GM18526 (cell line): ENCODE measurements around the gene MAPKAP1.

Source experiments
- POLR2A ChIP-seq: IDR thresholded peaks from 3 replicates; pipeline ENCODE4 v1.6.1; 2011; ENCODE audit not compliant: insufficient read length; ENCODE audit errors: extremely low read depth

The MAPKAP1 gene

DNA sequence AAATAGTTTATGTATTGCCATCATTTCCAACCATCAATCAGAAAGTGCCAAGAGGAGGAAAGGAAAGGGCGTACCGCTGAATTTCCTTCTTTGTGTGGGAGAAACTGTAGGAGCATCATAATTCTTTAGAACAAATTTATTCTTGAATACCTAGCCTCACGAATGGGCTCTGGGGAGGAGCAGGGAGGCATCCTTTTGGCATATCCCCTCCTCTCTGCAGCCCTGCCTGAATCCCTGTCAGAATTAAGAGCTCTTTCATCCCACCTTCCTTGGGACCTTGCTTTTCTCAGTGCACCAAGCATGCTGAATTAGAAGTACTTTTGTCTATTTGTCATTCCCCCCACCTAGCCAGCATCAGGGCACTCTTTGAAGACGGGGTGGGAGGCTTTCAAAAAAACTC lies 189.4 kb downstream of the MAPKAP1 start:
- no peak for TF ChIP-seq POLR2A

DNA sequence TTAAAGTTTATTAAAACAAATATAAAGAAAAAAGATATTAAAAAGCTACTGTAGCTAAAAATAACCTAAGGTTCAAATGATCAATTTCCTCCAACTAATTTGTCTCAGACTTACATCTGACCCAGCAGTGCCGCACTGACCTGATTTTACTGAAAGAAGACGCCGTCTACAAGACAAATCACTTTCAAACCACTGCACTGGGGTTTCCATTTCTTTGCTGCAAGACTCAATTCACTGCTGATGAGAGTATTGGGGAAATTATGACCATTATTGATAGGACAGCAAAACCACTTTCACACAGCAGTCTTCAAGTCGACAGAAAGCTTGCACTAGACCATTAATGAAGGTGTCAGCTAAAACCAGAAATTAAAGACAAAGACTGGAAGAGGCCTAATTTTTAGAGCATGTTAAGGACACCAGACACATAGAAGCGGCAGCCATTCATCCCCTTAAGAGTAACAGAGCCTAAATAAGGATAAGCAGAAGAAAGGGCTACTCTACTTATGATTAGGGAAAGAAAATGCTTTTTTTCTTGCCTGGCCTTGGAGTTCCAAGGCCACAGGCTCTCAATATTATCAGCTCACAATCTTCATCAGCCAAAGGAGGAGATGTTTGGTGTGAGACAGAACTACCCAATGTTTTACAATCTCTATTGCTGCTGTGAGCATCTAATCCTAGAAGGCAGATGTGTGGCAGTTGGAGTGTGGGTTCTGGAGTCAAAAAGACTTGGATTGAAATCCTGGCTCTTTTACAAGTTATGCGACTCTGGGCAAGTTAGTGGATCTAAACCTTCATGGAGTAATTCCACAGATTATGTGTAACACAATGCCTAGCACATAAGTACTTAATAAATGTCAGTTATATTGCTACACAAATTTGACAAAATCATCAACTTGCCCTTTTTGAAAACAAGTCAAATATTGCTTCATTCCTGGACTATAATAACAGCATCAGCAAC lies 190.7 kb downstream of the MAPKAP1 start:
- TF ChIP-seq POLR2A, result no peak

DNA sequence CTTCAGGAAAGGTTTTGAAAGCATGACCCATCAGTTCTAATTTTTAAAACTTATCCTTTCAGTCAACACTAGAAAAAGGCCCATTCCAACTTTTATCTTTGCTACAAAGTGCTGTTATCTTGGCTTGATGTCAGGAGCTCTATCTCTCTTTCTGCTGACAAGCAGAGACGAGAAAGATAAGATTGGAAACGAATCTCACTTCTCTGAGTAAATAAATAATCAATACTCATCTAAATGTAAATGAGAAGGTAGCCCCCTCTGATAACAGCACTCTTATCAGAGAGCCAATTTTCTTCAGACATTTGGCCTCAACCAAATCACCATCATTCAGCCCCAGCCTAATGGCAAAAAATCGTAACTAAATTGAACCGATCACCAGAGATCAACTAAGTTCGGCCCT lies 191.7 kb downstream of the MAPKAP1 start:
- TF ChIP-seq POLR2A, result no peak

DNA sequence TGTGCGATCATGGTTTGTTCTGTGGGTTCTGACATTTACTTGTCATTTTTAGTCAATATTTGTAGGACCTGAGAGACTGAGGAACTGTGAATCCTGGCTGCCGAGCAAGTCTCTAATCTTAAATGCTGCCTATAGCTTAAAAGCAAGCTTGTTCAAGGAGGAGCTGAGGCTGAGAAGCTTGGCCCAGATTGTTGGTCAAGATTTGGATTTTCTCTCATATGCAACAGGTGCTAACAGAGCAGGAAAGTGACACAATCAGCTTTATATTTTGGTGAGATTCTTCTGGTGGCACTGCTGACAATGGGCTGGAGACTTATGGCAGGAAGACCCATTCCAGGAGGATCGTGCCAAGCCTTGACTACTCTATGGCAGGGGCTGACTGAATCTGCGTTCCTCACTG lies 192.5 kb downstream of the MAPKAP1 start:
- TF ChIP-seq POLR2A, result no peak

DNA sequence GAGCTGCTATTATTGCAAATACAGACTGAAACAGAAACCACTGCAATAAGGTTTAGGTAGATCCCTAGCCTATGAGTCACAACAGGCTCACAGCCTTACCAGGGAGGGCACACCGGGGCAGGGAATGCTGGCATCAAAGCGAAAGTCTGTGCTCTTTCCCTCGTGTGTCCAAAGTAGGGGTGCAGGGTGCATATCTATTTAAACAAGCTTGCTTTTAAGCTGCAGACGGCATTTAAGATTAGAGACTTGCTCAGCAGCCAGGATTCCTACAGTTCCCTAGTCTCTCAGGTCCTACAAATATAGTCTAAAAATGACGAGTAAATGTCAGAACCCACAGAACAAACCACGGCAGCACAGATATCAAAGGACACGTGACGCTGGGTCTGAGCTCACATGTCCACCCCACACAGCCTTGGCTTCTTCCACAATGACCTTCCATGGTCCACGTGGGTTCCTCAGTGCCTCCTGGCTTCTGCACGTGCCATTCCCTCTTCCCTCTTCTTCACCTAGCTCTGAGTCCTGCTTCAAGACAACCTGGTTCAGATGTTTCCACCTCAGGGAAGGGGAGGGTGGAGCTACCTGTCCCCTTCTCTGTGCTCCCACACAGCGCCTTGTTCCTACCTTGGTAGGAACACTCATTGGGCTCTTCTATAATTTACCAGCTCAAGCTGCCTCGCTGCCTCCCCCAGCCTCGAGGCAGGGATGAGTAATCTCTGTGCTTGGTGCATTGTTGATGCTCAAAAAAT lies 193.2 kb downstream of the MAPKAP1 start:
- TF ChIP-seq POLR2A, result no peak

DNA sequence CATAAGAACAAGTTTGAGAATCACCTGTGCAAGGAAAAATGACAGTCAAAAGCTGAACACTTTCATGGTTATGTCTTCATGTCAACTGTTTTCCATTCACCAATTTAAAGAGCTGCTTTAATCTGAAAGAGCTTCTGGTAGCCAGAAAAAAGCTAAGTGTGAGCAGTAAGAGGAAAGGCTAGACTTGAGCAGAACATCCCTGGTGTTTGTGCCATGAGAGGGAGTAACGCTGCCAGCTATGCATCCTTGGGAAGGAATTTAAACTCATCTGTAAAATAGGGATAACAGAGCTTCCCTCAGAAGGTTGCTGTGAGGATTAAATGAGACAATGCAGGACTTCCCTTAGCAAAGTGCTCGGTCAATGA lies 193.7 kb downstream of the MAPKAP1 start:
- TF ChIP-seq POLR2A, result no peak

DNA sequence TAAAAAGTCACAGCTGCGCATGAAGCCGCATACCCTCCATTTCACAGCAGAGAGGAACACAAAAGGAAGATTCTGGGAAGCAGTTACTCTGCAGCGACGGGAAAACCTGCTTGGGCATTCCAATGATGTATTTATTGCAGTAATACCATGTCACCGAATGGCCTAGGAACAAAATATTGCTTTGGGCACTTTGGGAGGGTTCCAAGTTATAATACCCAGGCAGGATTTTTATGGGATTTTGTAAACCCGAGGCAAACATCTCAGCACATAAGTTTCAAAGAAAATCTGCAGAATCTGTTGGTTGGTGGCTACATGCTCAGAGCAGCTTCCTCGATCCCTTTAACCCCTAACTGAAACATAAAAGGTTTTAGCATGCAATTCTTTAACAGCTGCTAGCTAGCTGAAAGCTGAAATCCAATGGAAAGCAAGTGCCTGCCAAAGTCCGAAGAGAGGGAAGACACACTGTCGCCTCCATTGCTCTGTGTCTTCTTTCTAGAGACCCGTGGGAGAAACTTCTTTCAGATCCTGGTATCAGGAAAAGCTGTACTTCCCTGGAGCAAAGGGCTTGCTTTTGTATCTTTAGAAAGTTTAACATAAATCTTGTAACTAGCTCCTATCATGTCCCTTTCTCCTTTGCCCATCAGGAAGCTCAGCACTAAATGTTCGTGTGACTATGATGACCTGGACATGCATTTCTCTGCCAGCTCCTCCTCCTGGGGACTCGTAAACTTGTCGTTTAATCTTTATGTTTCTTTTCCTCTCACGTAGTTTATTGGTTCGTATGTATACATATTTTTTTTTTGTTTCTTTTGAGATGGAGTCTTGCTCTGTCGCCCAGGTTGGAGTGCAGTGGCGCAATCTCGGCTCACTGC lies 195.0 kb downstream of the MAPKAP1 start:
- TF ChIP-seq POLR2A, result no peak

DNA sequence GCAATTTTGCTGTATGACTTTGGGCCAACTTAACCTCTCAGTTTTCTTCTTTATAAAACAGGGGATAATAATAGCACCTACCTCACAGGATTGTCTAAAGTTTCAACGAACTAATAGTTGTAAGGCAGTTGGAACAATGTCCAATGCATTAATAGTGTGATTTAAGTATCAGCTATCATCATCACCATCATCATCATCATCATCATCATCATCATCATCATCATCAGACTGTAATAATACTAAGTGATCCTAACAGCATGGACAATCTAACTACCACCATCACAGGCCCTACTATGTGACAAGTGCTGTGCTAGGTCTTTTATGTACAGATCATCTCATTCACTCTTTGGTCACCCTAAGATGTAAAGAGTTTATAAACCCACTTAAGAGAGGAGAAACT lies 196.0 kb downstream of the MAPKAP1 start:
- no peak for TF ChIP-seq POLR2A

DNA sequence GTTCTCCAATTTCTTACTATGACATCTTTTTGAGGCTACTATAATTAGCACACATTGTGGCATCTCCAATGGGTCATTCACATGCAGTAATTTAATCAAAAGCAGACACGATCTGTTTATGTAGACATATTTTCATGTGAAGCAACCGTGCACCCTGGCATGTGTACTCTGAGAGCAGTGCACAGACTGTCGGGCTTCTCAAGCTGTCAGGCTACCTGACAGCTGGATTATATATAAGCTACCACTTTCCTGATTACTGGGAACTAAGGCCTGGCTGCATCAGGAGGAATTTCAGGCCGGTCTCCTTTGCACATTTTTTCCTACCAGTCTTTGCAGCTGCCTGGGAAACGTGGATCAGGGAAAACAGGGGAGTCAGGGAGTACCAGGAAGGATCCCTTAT lies 197.5 kb downstream of the MAPKAP1 start:
- no peak for TF ChIP-seq POLR2A

DNA sequence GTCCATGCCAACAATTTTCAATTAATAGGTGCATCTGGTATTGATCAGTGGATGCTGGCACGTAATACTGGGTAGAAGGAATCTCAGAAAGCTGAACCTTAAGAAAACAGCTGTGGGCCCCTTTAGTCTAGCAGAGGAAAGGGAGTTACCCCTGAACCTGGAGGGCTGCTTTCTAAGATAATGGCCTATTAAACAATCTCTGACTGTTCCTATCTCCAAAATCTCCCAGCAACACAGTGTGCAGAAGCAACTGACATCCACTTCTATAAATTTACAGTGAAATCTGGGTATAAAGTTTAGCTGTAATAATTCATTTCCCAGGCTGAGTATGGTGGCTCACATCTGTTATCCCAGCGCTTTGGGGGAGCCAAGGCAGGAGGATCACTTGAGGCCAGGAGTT lies 198.8 kb downstream of the MAPKAP1 start:
- TF ChIP-seq POLR2A, result no peak

DNA sequence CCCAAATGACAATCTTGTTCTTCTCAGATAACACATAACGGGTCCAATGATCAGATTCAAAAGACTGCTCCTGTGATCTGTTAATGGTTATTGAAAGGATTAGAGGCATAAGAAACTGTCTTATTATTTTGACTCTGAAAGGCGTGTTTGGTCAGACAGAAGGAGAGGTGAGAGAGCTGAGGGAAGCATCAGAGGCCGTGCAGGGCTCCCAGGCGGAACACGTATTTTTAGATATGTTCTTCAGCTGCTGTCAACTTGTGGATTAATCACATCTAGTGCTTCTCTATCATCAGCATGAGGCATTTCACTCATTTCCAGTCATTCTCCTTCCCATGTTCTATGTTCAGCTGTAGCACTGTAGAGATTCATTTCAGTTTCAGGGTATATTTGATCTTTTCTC lies 199.8 kb downstream of the MAPKAP1 start:
- no peak for TF ChIP-seq POLR2A

DNA sequence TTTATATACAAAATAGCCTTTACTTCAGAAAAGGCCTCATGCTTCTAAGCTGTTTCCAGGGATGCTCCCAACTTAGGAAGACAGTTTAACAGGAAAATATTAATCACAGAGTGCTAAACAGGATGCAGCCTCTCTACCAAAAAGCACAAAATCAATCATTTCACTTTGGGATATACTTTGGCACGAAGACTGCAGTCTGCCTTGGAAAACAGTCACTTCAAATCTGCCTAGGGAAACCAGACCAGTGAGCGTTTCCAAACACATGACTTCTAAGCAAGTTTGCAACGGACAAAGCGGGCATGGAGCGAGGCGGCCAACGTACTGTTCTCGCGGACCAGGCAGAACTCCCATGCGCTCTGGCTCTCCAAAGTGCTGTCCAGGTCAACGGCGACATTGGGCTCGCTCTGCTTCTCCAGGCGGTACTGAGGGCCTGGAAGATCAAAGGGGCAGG lies 201.0 kb downstream of the MAPKAP1 start:
- TF ChIP-seq POLR2A, result no peak

DNA sequence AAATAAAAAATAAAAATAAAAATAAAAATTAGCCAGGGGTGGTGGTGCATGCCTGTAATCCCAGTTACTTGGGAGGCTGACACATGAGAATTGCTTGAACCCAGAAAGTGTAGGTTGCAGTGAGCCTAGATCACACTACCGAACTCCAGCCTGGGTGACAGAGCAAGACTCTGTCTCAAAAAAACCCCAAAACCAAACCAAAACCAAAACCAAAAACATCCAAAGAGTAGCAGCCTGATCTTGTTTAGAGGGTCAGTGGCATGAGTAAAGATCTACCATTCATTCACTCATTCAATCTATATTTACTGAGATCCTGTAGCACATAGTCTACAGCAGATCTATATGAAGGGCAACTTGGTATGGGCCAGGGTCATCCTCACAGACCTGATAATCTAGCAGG lies 202.4 kb downstream of the MAPKAP1 start:
- no peak for TF ChIP-seq POLR2A

DNA sequence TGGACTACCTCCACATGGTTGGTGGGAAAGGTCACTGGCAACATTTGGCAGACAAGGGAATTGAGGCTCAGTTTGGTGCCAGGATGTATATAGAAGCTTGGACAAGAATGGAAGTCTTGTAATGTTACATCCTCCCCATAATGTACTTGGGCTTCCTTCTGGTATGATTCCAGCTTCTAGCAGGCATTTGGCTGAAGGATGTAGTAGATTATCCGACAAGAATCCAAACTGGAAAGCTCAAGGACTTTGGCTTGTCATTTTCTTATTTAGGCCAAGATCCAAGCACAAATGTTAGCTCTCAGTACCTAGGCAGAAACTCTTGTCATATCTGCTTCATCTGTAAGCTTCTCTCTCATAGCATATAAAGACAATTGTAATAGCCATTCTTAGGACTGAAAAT lies 209.1 kb downstream of the MAPKAP1 start:
- TF ChIP-seq POLR2A, result no peak

DNA sequence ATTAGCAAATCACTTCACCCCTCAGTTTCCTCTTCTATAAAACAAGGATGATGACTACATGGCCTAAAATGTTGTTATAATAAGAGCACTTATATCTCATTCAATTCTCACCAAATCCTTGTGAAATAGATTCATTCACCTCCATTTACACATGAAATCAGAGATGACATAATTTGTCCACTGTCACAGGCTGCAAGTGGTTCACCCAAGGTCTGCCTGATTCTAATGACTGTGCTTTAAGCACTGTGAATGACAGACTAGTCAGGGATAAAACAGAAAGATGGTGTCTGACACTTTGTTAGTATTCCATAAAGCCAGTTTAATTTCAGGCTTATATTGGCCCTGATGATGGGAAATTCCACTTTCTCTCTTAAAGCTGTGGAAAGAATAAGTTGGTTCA lies 209.5 kb downstream of the MAPKAP1 start:
- TF ChIP-seq POLR2A, result no peak
